GM10248 (cell line): ENCODE results near the gene AQP1.

Experiments
- CTCF ChIA-PET: fragments of 300-600 bp; sonication (Branson Sonifier 250); formaldehyde crosslinking; extraction: SDS; loops from one replicate; lab custom pipeline; 2021; ENCODE audit warnings: antibody characterized with exemption; lab: Yijun Ruan, JAX
- POLR2A ChIA-PET: fragments of 350-650 bp; sonication (Branson Sonifier 250); formaldehyde crosslinking; extraction: SDS; loops from one replicate; lab custom pipeline; 2020; ENCODE audit warnings: antibody characterized with exemption; lab: Yijun Ruan, JAX
- DNase-seq: peaks from one replicate; pipeline ENCODE4 v3.0.0; 2012; ENCODE audit errors: extremely low spot score
- TF ChIP-seq, protein P1 (sequence below): IDR thresholded peaks from 2 replicates; pipeline ENCODE4 v1.5.1; 2012; ENCODE audit warnings: mild to moderate bottlenecking, low read depth; ENCODE audit errors: extremely low read depth, missing control alignments, control extremely low read depth

The AQP1 gene

DNA sequence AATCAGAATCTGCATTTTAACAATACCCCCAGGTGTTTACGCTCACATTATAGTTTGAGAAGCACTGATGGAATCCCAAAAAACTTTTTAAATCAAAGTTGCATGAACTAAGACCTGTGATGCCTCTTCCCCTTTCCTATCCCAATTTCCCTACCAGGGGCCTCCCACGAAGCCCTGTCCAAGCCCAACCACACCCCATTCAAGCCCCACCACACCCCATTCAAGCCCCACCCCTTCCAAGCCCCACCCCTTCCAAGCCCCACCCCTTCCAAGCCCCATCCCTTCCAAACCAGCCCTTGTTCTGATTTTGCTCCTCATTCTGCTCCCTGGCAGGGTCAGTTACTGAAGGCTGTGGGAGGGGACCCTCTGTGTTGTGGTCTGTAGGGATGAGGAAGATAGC is 9.8 kb upstream of the AQP1 start:
- no peak for DNase-seq
- CTCF ChIA-PET: no interaction called here
- TF ChIP-seq, protein P1, sequence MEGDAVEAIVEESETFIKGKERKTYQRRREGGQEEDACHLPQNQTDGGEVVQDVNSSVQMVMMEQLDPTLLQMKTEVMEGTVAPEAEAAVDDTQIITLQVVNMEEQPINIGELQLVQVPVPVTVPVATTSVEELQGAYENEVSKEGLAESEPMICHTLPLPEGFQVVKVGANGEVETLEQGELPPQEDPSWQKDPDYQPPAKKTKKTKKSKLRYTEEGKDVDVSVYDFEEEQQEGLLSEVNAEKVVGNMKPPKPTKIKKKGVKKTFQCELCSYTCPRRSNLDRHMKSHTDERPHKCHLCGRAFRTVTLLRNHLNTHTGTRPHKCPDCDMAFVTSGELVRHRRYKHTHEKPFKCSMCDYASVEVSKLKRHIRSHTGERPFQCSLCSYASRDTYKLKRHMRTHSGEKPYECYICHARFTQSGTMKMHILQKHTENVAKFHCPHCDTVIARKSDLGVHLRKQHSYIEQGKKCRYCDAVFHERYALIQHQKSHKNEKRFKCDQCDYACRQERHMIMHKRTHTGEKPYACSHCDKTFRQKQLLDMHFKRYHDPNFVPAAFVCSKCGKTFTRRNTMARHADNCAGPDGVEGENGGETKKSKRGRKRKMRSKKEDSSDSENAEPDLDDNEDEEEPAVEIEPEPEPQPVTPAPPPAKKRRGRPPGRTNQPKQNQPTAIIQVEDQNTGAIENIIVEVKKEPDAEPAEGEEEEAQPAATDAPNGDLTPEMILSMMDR: no peak
- POLR2A ChIA-PET: no interaction called here

DNA sequence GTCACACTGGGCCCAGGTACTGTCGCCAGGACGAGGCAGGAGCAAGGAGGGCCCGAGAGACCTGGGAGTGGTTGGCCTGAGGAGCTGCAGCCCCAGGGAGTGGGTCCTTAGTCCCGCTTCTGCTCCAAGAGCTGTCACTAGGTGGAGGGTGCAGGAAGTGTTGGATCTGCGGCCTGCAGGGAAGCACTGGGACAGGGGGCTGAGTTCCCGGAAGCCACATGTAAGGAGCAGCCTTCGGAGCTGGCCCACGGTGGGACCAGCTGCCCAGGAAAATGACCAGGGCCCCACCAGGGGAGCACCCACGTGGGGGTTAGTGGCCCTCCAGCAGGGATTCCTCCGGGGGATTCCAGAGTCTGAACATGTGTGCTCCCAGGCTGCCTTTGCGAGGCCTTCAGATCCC is 9.2 kb upstream of the AQP1 start:
- ChIA-PET CTCF (no interaction called here), POLR2A (no interaction called here)
- DNase-seq: no peak
- TF ChIP-seq, protein P1: no peak

DNA sequence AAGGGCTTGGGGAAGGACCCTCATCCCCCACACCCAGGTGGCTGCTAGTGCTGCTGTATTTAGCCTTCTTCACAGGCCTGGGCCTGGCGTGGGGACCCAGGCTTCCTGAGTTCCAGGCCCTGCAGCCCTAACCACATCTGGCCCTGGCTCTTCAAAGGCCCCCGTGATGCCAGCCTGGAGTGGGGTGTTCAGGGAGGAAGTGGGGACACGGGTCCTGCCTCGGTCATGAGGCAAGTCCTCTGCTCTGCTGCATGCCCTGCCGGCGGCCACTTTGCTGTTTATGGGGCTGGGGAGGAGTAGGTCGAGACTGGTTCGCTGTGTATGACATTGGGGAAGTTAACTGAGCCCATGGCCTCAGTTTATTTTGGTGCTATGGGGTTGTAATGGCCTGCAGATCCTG is 8.5 kb upstream of the AQP1 start:
- ChIA-PET POLR2A (no interaction called here), CTCF (no interaction called here)
- TF ChIP-seq, protein P1: no peak
- no peak for DNase-seq

DNA sequence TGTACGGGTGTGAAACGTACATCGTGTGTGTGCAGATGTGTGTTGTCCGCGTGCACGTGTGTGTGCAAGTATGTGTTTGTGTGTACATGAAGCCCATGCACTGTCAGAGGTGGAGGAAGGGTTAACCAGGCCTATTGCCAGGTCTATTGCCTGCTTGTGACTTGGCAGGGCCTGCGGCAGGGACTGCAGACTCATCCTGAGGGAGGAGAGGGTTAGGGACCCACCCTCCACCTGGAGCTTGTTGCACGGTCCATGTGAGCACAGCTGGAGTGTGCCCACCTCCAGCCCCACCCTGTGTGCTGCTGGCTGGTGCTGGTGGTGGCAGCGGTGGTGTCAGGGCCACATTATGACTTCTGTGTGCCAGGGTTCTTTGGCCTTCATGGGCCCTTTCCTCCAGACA is 7.1 kb upstream of the AQP1 start:
- no peak for DNase-seq
- ChIA-PET CTCF (no interaction called here), POLR2A (no interaction called here)
- TF ChIP-seq, protein P1: no peak

DNA sequence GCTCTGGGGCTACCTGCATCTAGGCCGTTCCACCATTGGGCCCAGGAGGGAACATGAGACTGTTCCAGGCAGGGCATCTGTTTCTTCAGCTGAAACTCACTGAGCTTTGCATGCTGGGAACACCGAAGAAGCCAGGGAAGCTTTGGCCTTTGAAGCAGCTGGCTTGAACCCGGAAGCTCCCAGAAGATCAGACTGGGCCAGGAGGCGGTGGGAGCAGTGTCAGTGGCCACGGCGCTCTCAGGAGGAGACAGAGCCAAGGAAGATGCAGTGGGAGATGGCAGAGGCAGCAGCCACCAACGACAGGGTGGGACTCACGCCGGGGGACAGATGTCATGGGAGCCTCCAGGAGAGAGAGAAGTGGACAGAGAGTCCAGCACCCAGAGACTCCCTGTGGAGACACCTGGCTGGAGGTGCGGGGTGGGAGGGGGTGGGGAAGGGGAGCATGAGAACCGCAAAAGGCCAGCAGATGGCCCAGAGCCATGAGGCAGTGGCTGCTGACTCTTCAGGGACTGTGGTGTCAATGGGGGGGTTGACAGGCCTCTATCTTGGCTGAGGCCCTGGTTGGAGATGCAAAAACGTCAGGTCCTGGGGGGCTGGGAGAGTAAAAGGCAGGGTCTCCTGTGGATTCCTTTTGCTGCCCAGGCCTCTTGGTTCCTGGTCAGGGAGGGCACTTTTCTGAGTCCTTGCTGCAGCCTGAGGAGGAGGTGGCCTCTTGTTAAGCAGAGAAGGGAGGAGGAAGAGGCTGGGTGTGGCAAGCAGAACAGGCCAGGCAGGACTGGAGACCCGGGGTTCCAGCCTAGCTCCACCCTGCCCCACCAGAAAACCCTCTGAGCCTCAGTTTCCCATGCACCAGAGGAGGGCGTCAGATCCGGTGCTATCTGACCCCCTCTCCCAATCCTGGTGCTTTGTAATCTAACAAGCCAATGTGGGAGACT is 6.3 kb upstream of the AQP1 start:
- no peak for DNase-seq
- ChIA-PET CTCF (interaction anchor here (1.3 kb wide), 1 partner anchor 69 kb away, joined by 3 read pairs; no protein-coding TSS in a partner anchor), POLR2A (no interaction called here)
- TF ChIP-seq, protein P1: no peak

DNA sequence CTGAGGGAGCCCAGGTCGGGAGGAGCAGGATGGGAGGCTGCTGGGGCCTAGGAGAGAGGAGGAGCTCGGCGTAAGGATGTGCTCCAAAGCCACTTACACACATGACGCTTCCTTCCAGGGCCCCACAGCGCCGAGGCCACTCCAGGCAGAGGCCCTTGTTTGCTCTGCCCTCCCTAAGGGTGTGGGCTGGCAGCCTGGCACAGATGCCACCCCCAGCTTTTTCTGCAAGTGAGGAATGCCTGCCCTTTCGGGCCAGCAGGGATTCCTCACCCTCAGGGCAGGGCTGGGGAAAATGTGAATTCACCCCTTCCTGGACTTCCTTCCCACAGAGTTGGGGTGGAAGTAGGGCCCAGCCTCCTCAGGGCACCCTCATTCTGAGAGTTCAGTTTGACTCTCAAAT is 5.6 kb upstream of the AQP1 start:
- POLR2A ChIA-PET: no interaction called here

More for the DNA sequence above, 5.6 kb upstream of the AQP1 start:
- CTCF ChIA-PET: interaction anchor here (1.3 kb wide), 1 partner anchor 68 kb away, joined by 3 read pairs; no protein-coding TSS in a partner anchor
- TF ChIP-seq, protein P1: no peak
- no peak for DNase-seq
